DOHH2 (cell line): Measurements from ENCODE around the gene GOLGA6C.
"Not testable (repeated sequence)": the region's sequence is repeated elsewhere in the genome, so short reads cannot be mapped to it uniquely, and the experiment has no call there.

Experiments used
- H3F3A ChIP-seq: fragments of 200-600 bp; sonication (generic), shearing (Covaris generic); 2 replicates; pipeline ENCODE4 v1.6.0; 2016; ENCODE audit warnings: antibody characterized with exemption, mild to moderate bottlenecking; ENCODE audit not compliant: control insufficient read depth, insufficient read depth
- H3K27ac ChIP-seq: fragments of 200-600 bp; sonication (generic); 2 replicates; pipeline ENCODE4 v1.5.1; 2014; ENCODE audit warnings: low read depth, mild to moderate bottlenecking, low read length, moderate library complexity
- H3K27me3 ChIP-seq: fragments of 200-600 bp; sonication (generic); 2 replicates; pipeline ENCODE4 v1.6.1; 2014; ENCODE audit warnings: mild to moderate bottlenecking, low read length, mixed read lengths; ENCODE audit not compliant: control insufficient read depth
- H3K36me3 ChIP-seq: fragments of 200-600 bp; sonication (generic); 2 replicates; pipeline ENCODE4 v1.6.1; 2014; ENCODE audit warnings: mild to moderate bottlenecking, low read length, moderate library complexity, mixed read lengths; ENCODE audit not compliant: control insufficient read depth
- H3K4me1 ChIP-seq: fragments of 200-600 bp; sonication (generic); 2 replicates; pipeline ENCODE4 v1.6.1; 2014; ENCODE audit warnings: mild to moderate bottlenecking, low read length, mixed read lengths; ENCODE audit not compliant: control insufficient read depth
- H3K4me2 ChIP-seq: fragments of 200-600 bp; sonication (generic); 2 replicates; pipeline ENCODE4 v1.6.0; 2014; ENCODE audit warnings: mild to moderate bottlenecking, low read length, moderate library complexity
- H3K4me3 ChIP-seq: fragments of 200-600 bp; sonication (generic); 2 replicates; pipeline ENCODE4 v1.5.1; 2014; ENCODE audit warnings: mild to moderate bottlenecking, low read length, mixed read lengths
- H3K79me2 ChIP-seq: fragments of 200-600 bp; sonication (generic); 2 replicates; pipeline ENCODE4 v1.6.1; 2014; ENCODE audit warnings: mild to moderate bottlenecking, low read length, mixed read lengths; ENCODE audit not compliant: control insufficient read depth
- H3K9me2 ChIP-seq: fragments of 200-600 bp; sonication (generic); replicated peaks from 2 replicates; pipeline ENCODE4 v1.6.1; 2014; ENCODE audit warnings: mild to moderate bottlenecking, low read length, mixed read lengths; ENCODE audit not compliant: control insufficient read depth
- H3K9me3 ChIP-seq: fragments of 200-600 bp; sonication (generic); 2 replicates; pipeline ENCODE4 v1.6.1; 2014; ENCODE audit warnings: antibody characterized with exemption, low read length, mixed read lengths; ENCODE audit not compliant: control insufficient read depth, insufficient read depth
- H4K20me1 ChIP-seq: fragments of 200-600 bp; sonication (generic); 2 replicates; pipeline ENCODE4 v1.6.0; 2014; ENCODE audit warnings: low read depth, mild to moderate bottlenecking, antibody characterized with exemption, low read length, moderate library complexity; ENCODE audit not compliant: control insufficient read depth, insufficient read depth
- EZH2phosphoT487 ChIP-seq: fragments of 200-600 bp; sonication (generic); IDR thresholded peaks from 2 replicates; pipeline ENCODE4 v1.6.1; 2017; ENCODE audit warnings: borderline replicate concordance, mild to moderate bottlenecking, antibody characterized with exemption, low read length, moderate library complexity, mixed read lengths
- TF ChIP-seq, protein P1 (sequence below): fragments of 200-600 bp; sonication (generic); IDR thresholded peaks from one replicate; pipeline ENCODE4 v1.5.1; 2014; ENCODE audit warnings: antibody characterized with exemption, mild to moderate bottlenecking, low read depth, low read length; ENCODE audit not compliant: poor library complexity, severe bottlenecking

GOLGA6C gene

GRCh38 chr15:75306188-75306587 is 48.1 kb downstream of the GOLGA6C start:
- Histone ChIP-seq H3K9me2 (no peaks in the 10 kb centered on the region), H3K9me3 (no peaks in the 10 kb centered on the region), H3F3A (no peaks in the 10 kb centered on the region), H3K79me2 (no peaks in the 10 kb centered on the region), H3K27ac (no peak overlapping the region), H4K20me1 (no peaks in the 10 kb centered on the region), H3K27me3 (peaks cover 43% of the 10 kb centered on the region), H3K4me1 (no peaks in the 10 kb centered on the region), H3K4me2 (no peak overlapping the region), H3K36me3 (no peaks in the 10 kb centered on the region), H3K4me3 (no peak overlapping the region)
- TF ChIP-seq EZH2phosphoT487 = no peak
- TF ChIP-seq, protein P1, sequence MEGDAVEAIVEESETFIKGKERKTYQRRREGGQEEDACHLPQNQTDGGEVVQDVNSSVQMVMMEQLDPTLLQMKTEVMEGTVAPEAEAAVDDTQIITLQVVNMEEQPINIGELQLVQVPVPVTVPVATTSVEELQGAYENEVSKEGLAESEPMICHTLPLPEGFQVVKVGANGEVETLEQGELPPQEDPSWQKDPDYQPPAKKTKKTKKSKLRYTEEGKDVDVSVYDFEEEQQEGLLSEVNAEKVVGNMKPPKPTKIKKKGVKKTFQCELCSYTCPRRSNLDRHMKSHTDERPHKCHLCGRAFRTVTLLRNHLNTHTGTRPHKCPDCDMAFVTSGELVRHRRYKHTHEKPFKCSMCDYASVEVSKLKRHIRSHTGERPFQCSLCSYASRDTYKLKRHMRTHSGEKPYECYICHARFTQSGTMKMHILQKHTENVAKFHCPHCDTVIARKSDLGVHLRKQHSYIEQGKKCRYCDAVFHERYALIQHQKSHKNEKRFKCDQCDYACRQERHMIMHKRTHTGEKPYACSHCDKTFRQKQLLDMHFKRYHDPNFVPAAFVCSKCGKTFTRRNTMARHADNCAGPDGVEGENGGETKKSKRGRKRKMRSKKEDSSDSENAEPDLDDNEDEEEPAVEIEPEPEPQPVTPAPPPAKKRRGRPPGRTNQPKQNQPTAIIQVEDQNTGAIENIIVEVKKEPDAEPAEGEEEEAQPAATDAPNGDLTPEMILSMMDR = no peak

DNA sequence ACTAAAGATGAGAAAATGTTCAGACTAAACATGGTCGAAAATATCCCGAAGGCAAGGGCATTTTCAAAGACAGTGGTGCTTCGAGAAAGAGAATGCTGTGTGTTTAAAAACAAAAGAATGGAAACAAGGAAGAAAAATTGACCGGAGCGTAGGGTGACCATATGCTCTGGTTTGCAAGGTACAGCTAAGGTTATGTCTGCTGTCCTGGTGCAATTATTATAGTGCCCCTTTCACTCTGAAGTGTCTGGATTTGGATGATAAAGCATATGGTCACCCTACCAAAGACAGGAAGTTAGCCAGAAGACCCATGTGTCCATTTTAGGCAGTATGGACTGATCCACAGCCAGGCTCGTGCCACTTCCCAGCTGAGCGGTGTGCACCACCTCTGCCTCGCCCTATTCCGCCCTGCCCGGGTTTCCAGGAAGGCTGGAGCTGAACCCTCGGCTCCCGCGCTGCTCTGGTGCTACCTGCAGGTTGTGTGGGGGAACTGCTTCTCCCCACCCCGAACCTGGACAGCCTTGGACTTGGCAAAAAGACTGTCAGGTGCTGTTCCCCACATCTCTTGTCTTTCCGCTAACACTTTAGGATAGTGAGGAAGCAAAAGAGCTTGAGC is 49.8 kb downstream of the GOLGA6C start:
- Histone ChIP-seq H3F3A (no peaks in the 10 kb centered on the region), H3K36me3 (no peaks in the 10 kb centered on the region), H3K79me2 (no peaks in the 10 kb centered on the region), H3K27ac (no peak overlapping the region), H3K4me1 (no peaks in the 10 kb centered on the region), H3K4me3 (no peak overlapping the region), H3K4me2 (no peak overlapping the region), H3K9me3 (no peaks in the 10 kb centered on the region), H3K27me3 (peaks cover 43% of the 10 kb centered on the region), H4K20me1 (no peaks in the 10 kb centered on the region), H3K9me2 (no peaks in the 10 kb centered on the region)
- TF ChIP-seq EZH2phosphoT487 = no peak
- TF ChIP-seq, protein P1 = peak; percentile 38

- no peak overlapping the region for H3K4me3 ChIP-seq
- peaks cover 32% of the 10 kb centered on the region for H3K27me3 ChIP-seq
- H3K27ac ChIP-seq = no peak overlapping the region
- no peaks in the 10 kb centered on the region for H3K9me2 ChIP-seq
- H3K9me3 ChIP-seq = no peaks in the 10 kb centered on the region
- no peaks in the 10 kb centered on the region for H3K4me1 ChIP-seq
- no peaks in the 10 kb centered on the region for H4K20me1 ChIP-seq
- H3K4me2 ChIP-seq = no peak overlapping the region
- no peak for TF ChIP-seq EZH2phosphoT487
- TF ChIP-seq, protein P1 = no peak
- no peaks in the 10 kb centered on the region for H3K79me2 ChIP-seq
- H3F3A ChIP-seq = no peaks in the 10 kb centered on the region
- H3K36me3 ChIP-seq = no peaks in the 10 kb centered on the region
Measured at GRCh38 chr15:75309711-75310110, 51.6 kb downstream of the GOLGA6C start.

- H3K27me3 ChIP-seq = peaks cover 18% of the 10 kb centered on the region
- not testable (repeated sequence) for H3K79me2 ChIP-seq, H3K27ac ChIP-seq, H3K4me1 ChIP-seq, H4K20me1 ChIP-seq, H3K4me3 ChIP-seq, H3K9me3 ChIP-seq, H3K4me2 ChIP-seq, H3F3A ChIP-seq, H3K9me2 ChIP-seq, H3K36me3 ChIP-seq
Measured at GRCh38 chr15:75312548-75312947, 54.4 kb downstream of the GOLGA6C start.
